Dendritic cell treated with granulocyte-macrophage colony-stimulating factor and Interleukin-4, amounts not matched to agents 40 ng/mL and 50 ng/mL, for 4 days (primary cell): ENCODE results near the gene CELSR2.

Experiments used
- H3K27ac Mint-ChIP-seq: one replicate; pipeline ENCODE4 v1.8.0; 2022; ENCODE audit warnings: mild to moderate bottlenecking, mixed read lengths
- H3K27me3 Mint-ChIP-seq: one replicate; pipeline ENCODE4 v1.8.0; 2022; ENCODE audit warnings: mild to moderate bottlenecking, mixed read lengths
- H3K36me3 Mint-ChIP-seq: one replicate; pipeline ENCODE4 v1.8.0; 2022; ENCODE audit warnings: low read depth, mixed read lengths
- H3K4me1 Mint-ChIP-seq: one replicate; pipeline ENCODE4 v1.8.0; 2022; ENCODE audit warnings: low read depth, mixed read lengths
- H3K4me3 Mint-ChIP-seq: one replicate; pipeline ENCODE4 v1.8.0; 2022; ENCODE audit warnings: mild to moderate bottlenecking, moderate library complexity, mixed read lengths
- H3K9me3 Mint-ChIP-seq: one replicate; pipeline ENCODE4 v1.8.0; 2022; ENCODE audit warnings: mixed read lengths
- intact Hi-C: fragments of 100-400 bp; cut with micrococcal nuclease; formaldehyde crosslinking; loops from one replicate; pipeline ENCODE4 v1.15.0; 2022

The CELSR2 gene

GRCh38 chr1:109248797-109249629 is at the start of gene CELSR2:
Gene CELSR2 (plus strand): TSS chr1:109249539. CDS start chr1:109250080, 541 bp downstream.
- Mint-ChIP-seq H3K4me3 (peak within 1 kb of the TSS; percentile 57), H3K27me3 (peaks cover 62% of the 10 kb centered on the region), H3K9me3 (no peaks in the 10 kb centered on the region), H3K27ac (no peak within 1 kb of the TSS), H3K4me1 (peaks cover 5% of the 10 kb centered on the region), H3K36me3 (no peaks in the 10 kb centered on the region)
- intact Hi-C loops, result loop anchor here (5.0 kb wide), 1 partner anchor 233 kb away; the partner anchor contains the start of gene ATXN7L2

GRCh38 chr1:109199710-109200109 is 49.6 kb upstream of the CELSR2 start:
- Mint-ChIP-seq H3K27ac (no peak overlapping the region), H3K4me3 (peak overlapping the region; percentile 43)

DNA sequence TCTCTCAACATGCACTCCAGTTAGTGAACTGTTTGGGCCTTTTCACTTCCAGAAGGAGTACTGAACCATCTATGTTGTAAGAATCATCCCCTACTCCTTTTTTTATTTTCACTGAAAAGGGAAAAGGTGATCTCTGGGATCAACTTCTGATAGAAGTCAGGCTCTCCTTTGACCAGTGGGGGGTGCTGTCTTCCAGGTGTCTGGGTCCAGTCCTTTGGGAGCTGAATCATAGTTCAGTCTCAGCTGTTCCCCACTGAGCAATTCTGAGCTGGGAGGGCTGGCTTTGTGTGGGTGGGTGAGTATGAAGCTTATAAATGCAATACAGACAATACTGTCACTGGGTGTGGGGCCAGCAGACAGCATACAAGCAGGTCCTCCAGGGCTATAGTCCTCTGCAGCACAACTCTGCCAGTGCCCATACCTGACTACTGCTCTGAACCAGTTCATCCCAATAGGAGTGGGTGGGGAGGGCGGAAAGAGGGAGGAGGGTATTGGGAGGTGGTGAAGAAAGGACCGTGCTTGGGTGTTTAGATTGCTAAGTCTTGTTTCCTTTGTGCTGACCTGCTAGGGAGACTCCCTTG is 48.1 kb upstream of the CELSR2 start:
- Mint-ChIP-seq H3K4me1 (peaks cover 20% of the 10 kb centered on the region), H3K9me3 (no peaks in the 10 kb centered on the region), H3K27me3 (peaks cover 13% of the 10 kb centered on the region), H3K36me3 (no peaks in the 10 kb centered on the region), H3K27ac (no peak overlapping the region), H3K4me3 (no peak overlapping the region)
- intact Hi-C loops, result no loop called here

More at GRCh38 chr1:109199710-109200109, 49.6 kb upstream of the CELSR2 start:
- Mint-ChIP-seq H3K9me3 (no peaks in the 10 kb centered on the region), H3K4me1 (peaks cover 16% of the 10 kb centered on the region), H3K36me3 (no peaks in the 10 kb centered on the region), H3K27me3 (peaks cover 14% of the 10 kb centered on the region)
- intact Hi-C loops, result no loop called here

DNA sequence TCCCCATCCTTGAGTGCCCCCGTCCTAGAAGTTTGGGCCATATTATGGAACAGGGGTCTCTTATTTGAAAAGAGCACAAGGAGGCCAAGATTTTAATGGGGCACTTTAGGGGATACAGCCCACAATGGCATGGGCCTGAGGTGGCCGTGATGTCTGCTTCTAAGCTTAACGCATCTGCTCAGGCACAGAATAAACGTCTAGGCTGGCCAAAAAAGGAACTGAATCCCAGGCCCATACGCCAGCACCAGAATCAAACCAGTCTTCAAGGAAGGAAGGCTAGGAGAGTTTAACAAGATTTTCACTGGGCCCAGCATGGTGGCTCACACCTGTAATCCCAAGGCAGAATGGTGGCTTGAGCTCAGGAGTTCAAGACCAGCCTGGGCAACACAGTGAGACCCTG is 44.9 kb upstream of the CELSR2 start:
- Mint-ChIP-seq H3K36me3 (no peaks in the 10 kb centered on the region), H3K4me3 (no peak overlapping the region), H3K27me3 (peaks cover 13% of the 10 kb centered on the region), H3K4me1 (peaks cover 27% of the 10 kb centered on the region), H3K9me3 (no peaks in the 10 kb centered on the region), H3K27ac (no peak overlapping the region)
- intact Hi-C loops, result no loop called here

DNA sequence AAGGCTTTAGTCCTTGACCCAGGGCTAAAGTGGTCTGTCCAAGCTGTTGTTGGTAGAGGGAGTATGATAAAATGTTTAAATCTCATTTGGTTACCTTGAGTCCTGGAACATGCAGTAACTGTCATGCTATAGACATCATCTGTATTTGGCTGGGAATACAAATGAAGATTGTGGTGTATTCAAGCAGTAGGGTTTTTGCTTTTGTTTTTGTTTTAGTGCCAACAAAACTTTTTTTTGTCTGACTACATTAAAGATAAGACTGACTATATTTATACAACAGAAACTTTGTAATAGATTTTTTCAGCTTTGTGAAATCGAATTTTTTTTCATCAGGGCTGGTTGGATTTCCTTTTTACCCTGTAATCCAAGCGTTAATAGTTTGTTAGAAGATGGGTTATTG is 43.0 kb upstream of the CELSR2 start:
- intact Hi-C loops, result no loop called here
- no peaks in the 10 kb centered on the region for H3K9me3 Mint-ChIP-seq
- no peak overlapping the region for H3K27ac Mint-ChIP-seq
- H3K36me3 Mint-ChIP-seq, result no peaks in the 10 kb centered on the region
- no peak overlapping the region for H3K4me3 Mint-ChIP-seq
- peaks cover 24% of the 10 kb centered on the region for H3K4me1 Mint-ChIP-seq
- H3K27me3 Mint-ChIP-seq, result peaks cover 6% of the 10 kb centered on the region

GRCh38 chr1:109207467-109208103 is 41.8 kb upstream of the CELSR2 start:
- no peaks in the 10 kb centered on the region for H3K36me3 Mint-ChIP-seq
- H3K27ac Mint-ChIP-seq, result no peak overlapping the region
- intact Hi-C loops, result no loop called here

GRCh38 chr1:109208394-109208793 is 40.9 kb upstream of the CELSR2 start:
- Mint-ChIP-seq H3K36me3 (no peaks in the 10 kb centered on the region), H3K27ac (no peak overlapping the region), H3K27me3 (peaks cover 10% of the 10 kb centered on the region), H3K4me1 (peaks cover 25% of the 10 kb centered on the region), H3K4me3 (no peak overlapping the region), H3K9me3 (no peaks in the 10 kb centered on the region)
- intact Hi-C loops, result no loop called here

More at GRCh38 chr1:109207467-109208103, 41.8 kb upstream of the CELSR2 start:
- H3K9me3 Mint-ChIP-seq, result no peaks in the 10 kb centered on the region
- H3K27me3 Mint-ChIP-seq, result peaks cover 10% of the 10 kb centered on the region
- H3K4me1 Mint-ChIP-seq, result peaks cover 23% of the 10 kb centered on the region
- no peak overlapping the region for H3K4me3 Mint-ChIP-seq

- Mint-ChIP-seq H3K36me3 (peaks cover 5% of the 10 kb centered on the region), H3K4me3 (no peak overlapping the region), H3K27me3 (peaks cover 10% of the 10 kb centered on the region), H3K9me3 (no peaks in the 10 kb centered on the region), H3K27ac (no peak overlapping the region), H3K4me1 (peaks cover 28% of the 10 kb centered on the region)
- intact Hi-C loops, result no loop called here
Measured at GRCh38 chr1:109208836-109209463, 40.4 kb upstream of the CELSR2 start.

GRCh38 chr1:109210058-109210457 is 39.3 kb upstream of the CELSR2 start:
- Mint-ChIP-seq H3K36me3 (peaks cover 16% of the 10 kb centered on the region), H3K4me1 (peaks cover 29% of the 10 kb centered on the region), H3K27me3 (peaks cover 10% of the 10 kb centered on the region), H3K9me3 (no peaks in the 10 kb centered on the region), H3K4me3 (no peak overlapping the region), H3K27ac (no peak overlapping the region)
- intact Hi-C loops, result no loop called here

- Mint-ChIP-seq H3K27ac (peak overlapping the region; percentile 77), H3K27me3 (peaks cover 7% of the 10 kb centered on the region), H3K36me3 (peaks cover 37% of the 10 kb centered on the region), H3K4me1 (peaks cover 45% of the 10 kb centered on the region), H3K9me3 (no peaks in the 10 kb centered on the region), H3K4me3 (peak overlapping the region; percentile 98)
- intact Hi-C loops, result no loop called here
Measured at GRCh38 chr1:109213345-109213823, 36.0 kb upstream of the CELSR2 start.

DNA sequence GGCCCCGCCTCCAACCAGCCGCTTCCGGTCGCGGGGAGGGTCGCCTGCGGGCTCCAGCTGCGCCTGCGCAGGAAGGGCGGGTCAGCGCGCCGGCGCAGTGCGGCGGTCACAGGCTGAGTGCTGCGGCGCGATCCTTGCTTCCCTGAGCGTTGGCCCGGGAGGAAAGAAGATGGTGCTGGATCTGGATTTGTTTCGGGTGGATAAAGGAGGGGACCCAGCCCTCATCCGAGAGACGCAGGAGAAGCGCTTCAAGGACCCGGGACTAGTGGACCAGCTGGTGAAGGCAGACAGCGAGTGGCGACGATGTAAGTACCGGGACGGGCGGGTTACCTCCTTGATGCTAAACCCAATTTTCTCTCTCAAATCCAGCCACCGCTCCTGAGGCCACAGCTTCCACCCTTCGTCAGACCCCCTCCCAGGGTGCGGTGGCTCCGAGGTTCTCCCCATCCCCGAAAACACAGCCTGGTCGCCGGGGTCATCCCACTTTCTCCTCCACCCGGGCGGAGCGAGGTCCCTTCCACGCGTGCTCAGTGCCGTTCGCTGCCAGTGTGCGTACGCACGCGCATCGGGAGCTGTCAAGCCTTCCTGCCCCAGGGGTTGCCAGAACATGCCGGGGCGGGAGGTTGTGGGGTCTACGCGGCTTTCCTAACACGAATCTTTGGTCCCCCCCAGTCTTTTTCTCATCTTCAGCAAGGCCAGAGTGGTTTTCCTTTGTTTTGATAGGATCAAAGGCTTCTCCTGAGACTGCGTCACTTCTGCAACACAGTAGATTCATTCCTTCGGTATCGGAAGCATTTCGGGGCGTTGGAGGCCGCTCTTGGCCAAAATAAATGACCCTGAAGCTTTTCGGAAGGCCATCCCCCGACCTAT is 35.3 kb upstream of the CELSR2 start, which contains the start of gene SARS1:
SARS1 (plus strand) TSS at position 95 of the 870 bp plus-strand sequence; CDS start at position 170, 75 bp downstream.
- intact Hi-C loops, result no loop called here
- H3K4me3 Mint-ChIP-seq, result peak within 1 kb of the TSS; percentile 98
- H3K9me3 Mint-ChIP-seq, result no peaks in the 10 kb centered on the region
- peaks cover 43% of the 10 kb centered on the region for H3K4me1 Mint-ChIP-seq
- H3K27ac Mint-ChIP-seq, result peak within 1 kb of the TSS; percentile 77
- peaks cover 7% of the 10 kb centered on the region for H3K27me3 Mint-ChIP-seq
- peaks cover 43% of the 10 kb centered on the region for H3K36me3 Mint-ChIP-seq

DNA sequence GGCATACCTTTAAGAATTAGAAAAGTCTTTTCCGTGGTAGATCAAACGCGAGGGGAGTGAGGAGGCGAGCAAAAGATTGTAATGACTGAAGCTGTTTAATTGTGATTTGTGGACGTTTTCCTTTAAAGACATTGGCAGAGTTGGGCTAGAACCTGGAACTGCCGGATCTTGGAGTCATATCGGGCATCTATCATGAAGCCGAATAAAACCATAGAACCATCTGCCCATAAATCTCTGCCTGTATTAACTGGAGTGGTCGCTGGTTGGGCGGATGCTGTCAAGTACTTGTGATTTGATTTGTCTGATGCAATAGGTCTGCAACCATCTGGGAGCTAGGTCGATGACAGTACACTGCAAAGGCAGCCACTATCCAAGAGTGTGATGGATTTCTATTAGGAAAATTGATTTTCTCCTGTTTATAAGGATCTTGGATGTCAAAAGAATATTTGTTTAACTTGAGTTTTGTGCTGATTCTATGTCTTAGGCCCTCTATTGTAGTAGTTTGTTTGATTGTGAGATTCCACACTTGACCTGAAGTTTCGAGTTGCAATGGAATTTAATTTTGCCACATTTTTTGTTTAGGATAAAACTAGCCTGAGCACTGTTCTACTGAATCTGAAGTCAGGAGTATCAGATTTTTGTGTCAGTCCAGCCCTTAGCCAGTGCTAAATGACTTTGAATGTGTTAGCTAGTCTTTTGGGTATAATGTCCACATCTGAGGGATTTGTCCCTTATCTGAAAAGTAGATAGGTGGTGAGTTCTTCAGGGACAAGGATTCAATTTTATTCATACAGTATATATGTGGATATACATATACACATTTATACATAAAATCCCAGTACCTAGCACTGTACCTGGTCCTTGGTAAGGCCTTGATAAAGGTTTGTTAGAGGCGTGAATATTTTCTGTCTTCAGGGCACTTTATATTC is 34.4 kb upstream of the CELSR2 start:
- peaks cover 49% of the 10 kb centered on the region for H3K36me3 Mint-ChIP-seq
- H3K4me3 Mint-ChIP-seq, result peak overlapping the region; percentile 98
- peaks cover 4% of the 10 kb centered on the region for H3K27me3 Mint-ChIP-seq
- peaks cover 34% of the 10 kb centered on the region for H3K4me1 Mint-ChIP-seq
- intact Hi-C loops, result no loop called here
- peak overlapping the region; percentile 77 for H3K27ac Mint-ChIP-seq
- no peaks in the 10 kb centered on the region for H3K9me3 Mint-ChIP-seq
